Stimulated activated CD8-positive, alpha-beta memory T cell treated with anti-CD3 and anti-CD28 coated beads, Interleukin-7, amount 100 ng/mL, for 24 hours (primary cell): ENCODE data around the gene KPNA1.

Experiments used
- DNase-seq: peaks from one replicate; pipeline ENCODE4 v3.0.0-alpha.2; 2020; ENCODE audit warnings: low read depth

KPNA1 gene

GRCh38 chr3:122382888-122383666, 131.7 kb downstream of the KPNA1 start, which contains the start of gene MIX23:
TSS of gene MIX23 (minus strand) at chr3:122383231. CDS start at chr3:122383224, 7 bp downstream.
- peak; percentile 67 for DNase-seq

GRCh38 chr3:122377975-122378374, 136.8 kb downstream of the KPNA1 start:
- DNase-seq = no peak

- no peak for DNase-seq
Measured at GRCh38 chr3:122374034-122374433, 140.7 kb downstream of the KPNA1 start.
